Lung (tissue), 12 donors: ENCODE measurements around the gene FASTKD3. TPM values are rescaled to one million over a fixed set of nuclear protein-coding genes. Genes with fewer than 3 reads are reported as not detected.

ENCODE experiments used
- ATAC-seq: fragments of 200-7000 bp; cut with Tn5 transposase; one replicate; pipeline ENCODE4 v1.9.1; 2020; ENCODE audit warnings: moderate number of reproducible peaks; ENCODE audit not compliant: insufficient read depth, low FRiP score
- DNase-seq, 3 donors: peaks; one replicate each; pipeline ENCODE4 v3.0.0-alpha.2; 2013 to 2017
- H3K27ac ChIP-seq, 2 donors: one replicate each; pipeline ENCODE4 v1.5.1; 2013; ENCODE audit warnings: mild to moderate bottlenecking in 2 of 2, moderate library complexity in 2 of 2, control low read depth in 1 of 2, inconsistent platforms in 1 of 2, low read depth in 1 of 2, low read length in 1 of 2
- H3K27me3 ChIP-seq, 3 donors: one replicate each; pipeline ENCODE4 v1.5.1; 2013; ENCODE audit warnings: low read length in 2 of 3; ENCODE audit not compliant: control insufficient read depth in 3 of 3, insufficient read depth in 3 of 3
- H3K36me3 ChIP-seq, 4 donors: one replicate each; pipeline ENCODE4 v1.5.1; 2013; ENCODE audit warnings: low read length in 4 of 4, mild to moderate bottlenecking in 1 of 4, moderate library complexity in 1 of 4; ENCODE audit not compliant: control insufficient read depth in 4 of 4, insufficient read depth in 4 of 4
- H3K4me1 ChIP-seq, 5 donors: one replicate each; pipeline ENCODE4 v1.5.1; 2013; ENCODE audit warnings: low read length in 5 of 5, mild to moderate bottlenecking in 2 of 5, moderate library complexity in 1 of 5; ENCODE audit not compliant: control insufficient read depth in 5 of 5, insufficient read depth in 5 of 5
- H3K4me3 ChIP-seq: one replicate; pipeline ENCODE4 v1.5.1; 2013; ENCODE audit warnings: mild to moderate bottlenecking, control low read depth, moderate library complexity
- H3K9ac ChIP-seq, 2 donors: one replicate each; pipeline ENCODE4 v1.5.1; 2013; ENCODE audit warnings: low read length in 2 of 2, control low read depth in 1 of 2; ENCODE audit not compliant: insufficient read depth in 1 of 2
- H3K9me3 ChIP-seq, 4 donors: one replicate each; pipeline ENCODE4 v1.5.1; 2013; ENCODE audit warnings: low read length in 3 of 4, mild to moderate bottlenecking in 1 of 4, moderate library complexity in 1 of 4; ENCODE audit not compliant: control insufficient read depth in 4 of 4, insufficient read depth in 3 of 4
- WGBS, 2 donors: extraction: QIAGEN DNeasy Blood & Tissue Kit; methylation state at CpG; one replicate each; pipeline ENCODE4 v1.1.7; 2013; 5-methylcytosine and 5-hydroxymethylcytosine counted together
- polyA plus RNA-seq, 2 donors: library from polyadenylated mRNA; stranded (reverse); fragments of 200-250 nt; gene quantifications; one replicate each; pipeline ENCODE4 v1.2.1, GENCODE V29; 2013
- total RNA-seq, 2 donors: library from RNA; depleted of rRNA in 1 of 2; stranded (reverse); fragments of >200 nt in 1 of 2; gene quantifications; one replicate each; pipeline ENCODE4 v1.2.1, GENCODE V29; 2014 to 2021
- TF ChIP-seq, protein P1 (sequence below): IDR thresholded peaks from 2 replicates; pipeline ENCODE4 v1.5.1; 2012; ENCODE audit warnings: mild to moderate bottlenecking; ENCODE audit errors: control extremely low read depth, extremely low read depth
- donor health status: control.
- donor health status: control.
- donor health status: Bipolar disorder and iron deficiency.
- donor health status: healthy.
- donor health status: DM: yes; HTN: yes; CAD: no.

The FASTKD3 gene
- total and polyA plus RNA-seq, 4 donors = 6.7 to 17.7 (median 13.5) TPM

DNA sequence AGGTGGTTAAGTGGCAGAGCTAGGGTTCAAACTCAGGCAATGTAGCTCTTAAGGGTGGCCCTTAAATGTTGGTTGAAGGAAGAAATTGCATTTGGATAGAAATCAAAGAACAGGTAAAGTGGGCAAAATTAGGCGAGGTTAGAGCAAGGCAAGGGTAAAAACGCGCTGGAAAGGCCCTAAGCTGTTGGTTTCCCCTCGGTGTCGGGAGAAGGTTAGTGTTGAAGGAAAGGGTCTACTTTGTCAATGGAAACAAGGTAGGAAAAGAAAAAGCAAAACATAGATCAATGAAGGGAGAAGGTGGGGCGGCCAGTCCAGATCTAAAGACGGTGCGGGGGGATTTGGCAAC, 431 bp downstream of the FASTKD3 start:
- H3K4me1 ChIP-seq = peaks cover 0 to 21% (median 9%) of the 10 kb centered on the region in 5 donors
- H3K4me3 ChIP-seq = peak overlapping the region; percentile 99
- H3K27ac ChIP-seq = peak overlapping the region in 1 of 2 donors; percentile 89
- ATAC-seq (no peak), DNase-seq (no peak)
- H3K9me3 ChIP-seq = no peaks in the 10 kb centered on the region
- H3K36me3 ChIP-seq = peaks cover 3 to 15% (median 7%) of the 10 kb centered on the region in 4 donors
- H3K9ac ChIP-seq = peak overlapping the region in 1 of 2 donors; percentile 66
- H3K27me3 ChIP-seq = no peaks in the 10 kb centered on the region
- 0% methylated on average over 8 of the region's 8 CpGs for WGBS, 2 donors
- TF ChIP-seq, protein P1, sequence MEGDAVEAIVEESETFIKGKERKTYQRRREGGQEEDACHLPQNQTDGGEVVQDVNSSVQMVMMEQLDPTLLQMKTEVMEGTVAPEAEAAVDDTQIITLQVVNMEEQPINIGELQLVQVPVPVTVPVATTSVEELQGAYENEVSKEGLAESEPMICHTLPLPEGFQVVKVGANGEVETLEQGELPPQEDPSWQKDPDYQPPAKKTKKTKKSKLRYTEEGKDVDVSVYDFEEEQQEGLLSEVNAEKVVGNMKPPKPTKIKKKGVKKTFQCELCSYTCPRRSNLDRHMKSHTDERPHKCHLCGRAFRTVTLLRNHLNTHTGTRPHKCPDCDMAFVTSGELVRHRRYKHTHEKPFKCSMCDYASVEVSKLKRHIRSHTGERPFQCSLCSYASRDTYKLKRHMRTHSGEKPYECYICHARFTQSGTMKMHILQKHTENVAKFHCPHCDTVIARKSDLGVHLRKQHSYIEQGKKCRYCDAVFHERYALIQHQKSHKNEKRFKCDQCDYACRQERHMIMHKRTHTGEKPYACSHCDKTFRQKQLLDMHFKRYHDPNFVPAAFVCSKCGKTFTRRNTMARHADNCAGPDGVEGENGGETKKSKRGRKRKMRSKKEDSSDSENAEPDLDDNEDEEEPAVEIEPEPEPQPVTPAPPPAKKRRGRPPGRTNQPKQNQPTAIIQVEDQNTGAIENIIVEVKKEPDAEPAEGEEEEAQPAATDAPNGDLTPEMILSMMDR = no peak

DNA sequence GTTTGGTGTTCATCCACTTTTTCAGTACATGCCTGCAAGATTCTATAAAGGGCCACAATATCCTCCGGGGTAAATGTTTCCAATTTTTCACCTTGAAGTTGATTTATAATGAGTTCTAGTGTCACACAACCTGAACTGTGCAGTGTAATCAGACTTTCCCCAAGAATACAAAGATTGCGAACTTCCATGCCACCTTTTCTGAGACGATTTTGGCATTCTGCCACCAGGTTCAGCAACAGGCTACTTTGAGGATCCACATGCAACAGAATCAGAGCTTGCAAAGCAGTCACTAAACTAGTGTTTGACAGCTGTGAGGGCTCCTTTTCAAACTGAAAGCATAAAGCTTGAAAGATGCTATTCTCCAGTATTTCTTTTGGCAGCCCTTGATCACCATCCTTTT, 1.6 kb downstream of the FASTKD3 start:
- 77 to 80% methylated on average over 3 of the region's 3 CpGs for WGBS, 2 donors
- no peak overlapping the region for H3K27ac ChIP-seq
- ATAC-seq = no peak
- no peak for DNase-seq
- peaks cover 0 to 21% (median 9%) of the 10 kb centered on the region in 5 donors for H3K4me1 ChIP-seq
- H3K36me3 ChIP-seq = peaks cover 1 to 15% (median 6%) of the 10 kb centered on the region in 4 donors
- no peak overlapping the region for H3K4me3 ChIP-seq
- H3K9me3 ChIP-seq = no peaks in the 10 kb centered on the region
- no peak overlapping the region for H3K9ac ChIP-seq
- TF ChIP-seq, protein P1 = no peak
- no peaks in the 10 kb centered on the region for H3K27me3 ChIP-seq

DNA sequence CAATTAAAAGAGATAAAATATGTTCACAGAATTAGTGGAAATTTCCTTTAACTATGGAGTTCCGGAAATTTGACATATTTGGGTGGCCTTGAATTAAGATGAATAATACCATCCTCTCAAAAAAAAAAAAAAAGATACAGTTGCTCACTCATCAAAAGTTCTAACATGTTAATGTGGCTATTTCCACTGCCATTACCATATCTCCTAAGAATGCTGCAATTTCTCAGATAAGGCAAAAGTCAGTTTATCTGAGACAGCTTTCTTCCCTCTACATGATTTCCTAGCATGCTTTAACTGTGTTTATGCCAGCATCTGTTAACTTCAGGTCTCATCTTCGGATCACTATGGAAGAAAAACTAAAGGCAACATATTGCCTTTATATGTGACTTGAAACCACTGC, 2.6 kb downstream of the FASTKD3 start:
- Histone ChIP-seq H3K9me3 (peaks cover 0 to 2% (median 0%) of the 10 kb centered on the region in 4 donors), H3K4me3 (no peak overlapping the region), H3K27me3 (no peaks in the 10 kb centered on the region), H3K4me1 (peaks cover 0 to 21% (median 9%) of the 10 kb centered on the region in 5 donors), H3K36me3 (peaks cover 8 to 21% (median 10%) of the 10 kb centered on the region in 4 donors), H3K9ac (no peak overlapping the region), H3K27ac (no peak overlapping the region)
- WGBS, 2 donors = 90 to 95% methylated on average over 2 of the region's 2 CpGs
- TF ChIP-seq, protein P1 = no peak
- DNase-seq (no peak), ATAC-seq (no peak)
